Keratinocyte (primary cell): Measurements from ENCODE around the gene SLX4.
"Not testable (repeated sequence)": the region's sequence is repeated elsewhere in the genome, so short reads cannot be mapped to it uniquely, and the experiment has no call there.

Source experiments
- CTCF ChIP-seq, 3 experiments: IDR thresholded peaks in 1 of 3; conservative IDR thresholded peaks in 1 of 3; optimal IDR thresholded peaks in 1 of 3; 2 replicates in 2 of 3; 3 replicates in 1 of 3; pipeline versions ENCODE3 to v1.5.1; 2011; ENCODE audit warnings: low read length in 3 of 3, mild to moderate bottlenecking in 3 of 3, moderate library complexity in 2 of 3, control low read depth in 1 of 3, inconsistent platforms in 1 of 3; ENCODE audit not compliant: insufficient read depth in 2 of 3; ENCODE audit errors: extremely low read depth in 1 of 3
- EZH2 ChIP-seq: IDR thresholded peaks from one replicate; pipeline ENCODE4 v1.6.1; 2012; ENCODE audit warnings: inconsistent platforms, mild to moderate bottlenecking, low read length, moderate library complexity

- not testable (repeated sequence) for TF ChIP-seq CTCF (optimal IDR thresholded peaks at IDR 0.05 in 1 of 3, IDR thresholded peaks at IDR 0.05 in 1 of 3, conservative IDR thresholded peaks at IDR 0.05 in 1 of 3; ENCODE audit: extremely low read depth in 1 of 3, insufficient read depth in 2 of 3, low read length in 3 of 3); EZH2
Measured at GRCh38 chr16:3608976-3609375, 2.4 kb downstream of the SLX4 start.
